Breast epithelium (tissue), 4 donors: Measurements from ENCODE around the gene ZRSR2. TPM values are rescaled to one million over a fixed set of nuclear protein-coding genes. Genes with fewer than 3 reads are reported as not detected.
"Not testable (repeated sequence)": the region's sequence is repeated elsewhere in the genome, so short reads cannot be mapped to it uniquely, and the experiment has no call there.

Experiments used
- DNase-seq, 2 donors: peaks; one replicate each; pipeline ENCODE4 v3.0.0-alpha.2; 2019; ENCODE audit warnings: low spot score in 2 of 2
- H3K27ac ChIP-seq, 2 donors: fragments of 200-600 bp; sonication (generic) in 1 of 2; one replicate each; pipeline ENCODE4 v1.5.1; 2016 to 2019; ENCODE audit warnings: mild to moderate bottlenecking in 1 of 2
- H3K27me3 ChIP-seq, 2 donors: fragments of 200-600 bp; sonication (generic) in 1 of 2; one replicate each; pipeline versions ENCODE4 v1.5.1 to v1.6.0; 2017 to 2019; ENCODE audit warnings: control low read depth in 1 of 2, mild to moderate bottlenecking in 1 of 2
- H3K36me3 ChIP-seq: fragments of 200-600 bp; one replicate; pipeline ENCODE4 v1.5.1; 2019
- H3K4me1 ChIP-seq, 2 donors: fragments of 200-600 bp; sonication (generic); one replicate each; pipeline ENCODE4 v1.5.1; 2016 to 2019; ENCODE audit warnings: control low read depth in 1 of 2
- H3K4me3 ChIP-seq, 3 donors: fragments of 200-600 bp; sonication (generic); 1 replicate in 2 of 3; 2 replicates in 1 of 3; pipeline ENCODE4 v1.5.1; 2016 to 2019; ENCODE audit warnings: mild to moderate bottlenecking in 3 of 3, moderate library complexity in 2 of 3
- H3K9me3 ChIP-seq, 2 donors: fragments of 200-600 bp; sonication (generic) in 1 of 2; one replicate each; pipeline ENCODE4 v1.5.1; 2016 to 2019; ENCODE audit warnings: control low read depth in 1 of 2
- CTCF ChIP-seq, 3 donors: fragments of 450-650 bp; IDR thresholded peaks; one replicate each; pipeline ENCODE4 v1.5.1; 2016 to 2017; ENCODE audit warnings: antibody characterized with exemption in 3 of 3, mild to moderate bottlenecking in 3 of 3, moderate library complexity in 3 of 3
- POLR2A ChIP-seq: fragments of 450-650 bp; IDR thresholded peaks from one replicate; pipeline ENCODE4 v1.6.1; 2016; ENCODE audit warnings: antibody characterized with exemption, mild to moderate bottlenecking, moderate library complexity
- POLR2AphosphoS5 ChIP-seq, 3 donors: sonication (generic); formaldehyde crosslinking; IDR thresholded peaks; one replicate each; pipeline ENCODE4 v1.6.1; 2017; ENCODE audit warnings: antibody characterized with exemption in 3 of 3
- intact Hi-C: fragments of 100-400 bp; cut with DNase I; formaldehyde crosslinking; loops from one replicate; pipeline ENCODE4 v1.15.1; 2023; ENCODE audit warnings: low total_unique reads
- total RNA-seq, 3 donors: library from RNA; depleted of rRNA; stranded (reverse); fragments of >200 nt; gene quantifications; one replicate each; pipeline ENCODE4 v1.1.0, GENCODE V29; 2016

The ZRSR2 gene
- total RNA-seq, 3 donors from 2014 or later, result 8.9 to 9.8 (median 9.8) TPM

- TF ChIP-seq CTCF (IDR thresholded peaks at IDR 0.05) (no peak), POLR2A (no peak), POLR2AphosphoS5 (IDR thresholded peaks at IDR 0.05) (no peak)
- H3K9me3 ChIP-seq, result no peaks in the 10 kb centered on the region
- DNase-seq, result no peak
- no peak overlapping the region for H3K4me3 ChIP-seq
- H3K36me3 ChIP-seq, result no peaks in the 10 kb centered on the region
- intact Hi-C loops, result no loop called here
- H3K27ac ChIP-seq, result no peak overlapping the region
- no peaks in the 10 kb centered on the region for H3K4me1 ChIP-seq
- no peaks in the 10 kb centered on the region for H3K27me3 ChIP-seq
Observed at GRCh38 chrX:15755091-15755490, 35.2 kb upstream of the ZRSR2 start.

GRCh38 chrX:15758140-15758539 is 32.1 kb upstream of the ZRSR2 start:
- intact Hi-C loops, result no loop called here
- Histone ChIP-seq H3K4me1 (no peaks in the 10 kb centered on the region), H3K4me3 (no peak overlapping the region), H3K36me3 (no peaks in the 10 kb centered on the region), H3K27me3 (no peaks in the 10 kb centered on the region), H3K27ac (no peak overlapping the region), H3K9me3 (no peaks in the 10 kb centered on the region)
- DNase-seq, result no peak
- no peak for TF ChIP-seq POLR2AphosphoS5 (IDR thresholded peaks at IDR 0.05)
- TF ChIP-seq POLR2A, result no peak
- TF ChIP-seq CTCF (IDR thresholded peaks at IDR 0.05), result no peak

- H3K36me3 ChIP-seq, intact Hi-C loops: not testable (repeated sequence)
Observed at GRCh38 chrX:15759886-15760285, 30.4 kb upstream of the ZRSR2 start.

GRCh38 chrX:15761564-15762191 is 28.6 kb upstream of the ZRSR2 start:
- TF ChIP-seq CTCF (IDR thresholded peaks at IDR 0.05), result peak in 2 of 3 donors; percentile 21 to 38
- no peak for TF ChIP-seq POLR2AphosphoS5 (IDR thresholded peaks at IDR 0.05)
- TF ChIP-seq POLR2A, result no peak
- H3K4me3 ChIP-seq, result no peak overlapping the region
- no peak for DNase-seq
- H3K27ac ChIP-seq, result no peak overlapping the region
- no peaks in the 10 kb centered on the region for H3K36me3 ChIP-seq
- intact Hi-C loops, result no loop called here
- no peaks in the 10 kb centered on the region for H3K4me1 ChIP-seq
- H3K9me3 ChIP-seq, result no peaks in the 10 kb centered on the region
- no peaks in the 10 kb centered on the region for H3K27me3 ChIP-seq

More at GRCh38 chrX:15759886-15760285, 30.4 kb upstream of the ZRSR2 start:
- not testable (repeated sequence) for H3K27ac ChIP-seq, DNase-seq, H3K4me3 ChIP-seq, H3K9me3 ChIP-seq, H3K4me1 ChIP-seq, H3K27me3 ChIP-seq

- DNase-seq, result no peak
- TF ChIP-seq POLR2AphosphoS5 (IDR thresholded peaks at IDR 0.05), result no peak
- TF ChIP-seq POLR2A, result no peak
- no peak for TF ChIP-seq CTCF (IDR thresholded peaks at IDR 0.05)
- no peak overlapping the region for H3K27ac ChIP-seq
- intact Hi-C loops, result loop anchor here (5.0 kb wide), 1 partner anchor 542 kb away; no protein-coding TSS in a partner anchor
- no peaks in the 10 kb centered on the region for H3K4me1 ChIP-seq
- no peaks in the 10 kb centered on the region for H3K27me3 ChIP-seq
- H3K36me3 ChIP-seq, result no peaks in the 10 kb centered on the region
- no peak overlapping the region for H3K4me3 ChIP-seq
- no peaks in the 10 kb centered on the region for H3K9me3 ChIP-seq
Observed at GRCh38 chrX:15769300-15769954, 20.9 kb upstream of the ZRSR2 start.
